ENCODE measurements around the gene CCL15.
"Not testable (repeated sequence)": the region's sequence is repeated elsewhere in the genome, so short reads cannot be mapped to it uniquely, and the experiment has no call there.

CCL15 gene

DNA sequence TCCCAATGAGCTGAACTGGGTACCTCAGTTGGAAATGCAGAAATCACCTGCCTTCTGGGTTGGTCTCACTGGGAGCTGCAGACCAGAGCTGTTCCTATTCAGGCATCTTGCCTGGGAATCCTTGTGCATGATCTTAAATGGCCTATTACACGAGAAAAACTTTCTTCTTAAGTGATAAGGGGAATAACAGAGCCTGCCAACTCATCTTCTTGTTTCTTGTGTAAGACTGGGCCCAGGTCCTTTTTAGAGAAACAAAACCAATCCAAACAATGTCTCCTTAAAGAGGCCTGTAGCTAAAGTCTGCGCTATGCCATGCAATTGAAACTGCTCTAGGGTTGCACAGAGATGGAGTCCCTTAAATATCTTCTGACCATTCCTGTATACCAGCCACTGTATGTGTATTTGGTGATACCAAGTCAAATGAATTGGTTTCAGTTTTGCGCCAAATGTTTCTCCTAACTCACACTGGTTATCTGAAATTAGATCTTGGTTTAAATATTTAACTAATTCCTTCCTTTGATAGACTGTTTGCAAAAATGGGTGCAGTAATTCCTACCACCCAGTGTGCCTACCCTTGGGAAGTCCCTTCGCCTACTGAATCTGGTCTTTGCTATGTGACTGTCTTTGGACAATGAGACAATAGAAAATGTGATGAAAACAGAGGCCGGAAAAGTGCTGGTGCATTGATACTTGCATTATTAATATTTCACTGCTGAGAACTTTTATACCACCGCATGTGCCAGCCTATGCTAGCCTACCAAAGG lies 22.9 kb upstream of the CCL15 start:
- TF ChIP-seq, protein P1, sequence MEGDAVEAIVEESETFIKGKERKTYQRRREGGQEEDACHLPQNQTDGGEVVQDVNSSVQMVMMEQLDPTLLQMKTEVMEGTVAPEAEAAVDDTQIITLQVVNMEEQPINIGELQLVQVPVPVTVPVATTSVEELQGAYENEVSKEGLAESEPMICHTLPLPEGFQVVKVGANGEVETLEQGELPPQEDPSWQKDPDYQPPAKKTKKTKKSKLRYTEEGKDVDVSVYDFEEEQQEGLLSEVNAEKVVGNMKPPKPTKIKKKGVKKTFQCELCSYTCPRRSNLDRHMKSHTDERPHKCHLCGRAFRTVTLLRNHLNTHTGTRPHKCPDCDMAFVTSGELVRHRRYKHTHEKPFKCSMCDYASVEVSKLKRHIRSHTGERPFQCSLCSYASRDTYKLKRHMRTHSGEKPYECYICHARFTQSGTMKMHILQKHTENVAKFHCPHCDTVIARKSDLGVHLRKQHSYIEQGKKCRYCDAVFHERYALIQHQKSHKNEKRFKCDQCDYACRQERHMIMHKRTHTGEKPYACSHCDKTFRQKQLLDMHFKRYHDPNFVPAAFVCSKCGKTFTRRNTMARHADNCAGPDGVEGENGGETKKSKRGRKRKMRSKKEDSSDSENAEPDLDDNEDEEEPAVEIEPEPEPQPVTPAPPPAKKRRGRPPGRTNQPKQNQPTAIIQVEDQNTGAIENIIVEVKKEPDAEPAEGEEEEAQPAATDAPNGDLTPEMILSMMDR (IDR thresholded peaks at IDR 0.05) = no peak
- DNase-seq (ENCODE audit: low spot score) = no peak
- no peak overlapping the region for H3K4me3 ChIP-seq
- H3K27ac ChIP-seq = no peak overlapping the region

- no peak for DNase-seq (ENCODE audit: low spot score)
- TF ChIP-seq, protein P1 (IDR thresholded peaks at IDR 0.05) = no peak
- H3K4me3 ChIP-seq = no peak overlapping the region
- no peak overlapping the region for H3K27ac ChIP-seq
Observed at GRCh38 chr17:36019423-36019822, 18.1 kb upstream of the CCL15 start.

- TF ChIP-seq, protein P1 (IDR thresholded peaks at IDR 0.05) = no peak
- H3K4me3 ChIP-seq = no peak within 1 kb of the TSS
- H3K27ac ChIP-seq = peak within 1 kb of the TSS in 1 of 2 donors; percentile 33
- DNase-seq (ENCODE audit: low spot score) = no peak
Observed at GRCh38 chr17:36017799-36018198, 16.4 kb upstream of the CCL15 start, which contains the start of gene CCL23. Gene CCL23, minus strand, starts transcription at chr17:36017972. Its CDS starts 75 bp downstream, at chr17:36017897.

DNA sequence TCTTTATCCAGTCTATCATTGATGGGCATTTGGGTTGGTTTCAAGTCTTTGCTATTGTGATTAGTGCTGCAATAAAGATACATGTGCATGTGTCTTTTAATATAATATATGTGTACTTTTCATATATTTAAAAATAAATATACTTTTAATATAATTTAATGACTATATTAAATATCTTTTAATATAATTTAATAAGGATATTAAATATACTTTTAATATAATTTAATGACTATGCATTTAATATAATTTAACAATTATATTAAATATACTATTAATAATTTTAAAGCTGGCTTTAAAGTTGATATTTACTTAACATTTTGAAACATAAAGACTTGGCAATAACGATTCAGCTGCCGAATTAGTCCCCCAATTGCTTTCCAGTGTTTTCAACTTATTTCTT lies 15.2 kb upstream of the CCL15 start:
- Histone ChIP-seq H3K4me3 (no peak overlapping the region), H3K27ac (no peak overlapping the region)
- TF ChIP-seq, protein P1 (IDR thresholded peaks at IDR 0.05) = no peak
- no peak for DNase-seq (ENCODE audit: low spot score)

DNA sequence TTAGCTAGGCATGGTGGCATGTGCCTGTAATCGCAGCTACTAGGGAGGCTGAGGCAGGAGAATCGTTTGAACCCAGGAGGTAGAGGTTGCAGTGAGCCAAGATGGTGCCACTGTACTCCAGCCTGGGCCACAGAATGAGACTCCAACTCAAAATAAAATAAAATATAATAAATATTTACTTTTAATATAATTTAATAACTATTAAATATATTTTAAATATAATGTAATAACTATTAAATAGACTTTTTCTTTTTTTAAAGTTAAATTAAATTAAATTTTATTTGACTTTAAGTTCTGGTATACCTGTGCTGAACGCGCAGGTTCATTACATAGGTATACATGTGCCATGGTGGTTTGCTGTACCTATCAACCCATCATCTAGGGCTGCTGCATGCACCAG lies 14.5 kb upstream of the CCL15 start:
- not testable (repeated sequence) for DNase-seq (ENCODE audit: low spot score); H3K27ac ChIP-seq; H3K4me3 ChIP-seq

DNA sequence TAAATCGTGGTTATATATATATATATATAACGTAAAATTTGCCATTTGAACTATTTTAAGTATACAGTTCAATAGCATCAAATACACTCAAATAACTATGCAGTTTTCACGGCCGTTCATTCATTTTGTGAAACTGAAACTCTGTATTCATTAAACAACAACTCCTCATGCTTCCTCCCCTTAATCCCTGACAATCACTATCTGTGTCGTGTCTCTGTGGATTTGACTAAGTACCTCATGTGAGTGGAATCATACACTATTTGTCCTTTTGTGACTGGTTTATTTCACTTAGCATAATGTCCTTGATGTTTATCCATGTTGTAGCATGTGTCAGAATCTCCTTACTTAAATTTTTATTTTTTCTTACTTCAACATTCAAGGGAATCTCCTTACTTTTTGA lies 13.6 kb upstream of the CCL15 start:
- no peak overlapping the region for H3K27ac ChIP-seq
- no peak for DNase-seq (ENCODE audit: low spot score)

DNA sequence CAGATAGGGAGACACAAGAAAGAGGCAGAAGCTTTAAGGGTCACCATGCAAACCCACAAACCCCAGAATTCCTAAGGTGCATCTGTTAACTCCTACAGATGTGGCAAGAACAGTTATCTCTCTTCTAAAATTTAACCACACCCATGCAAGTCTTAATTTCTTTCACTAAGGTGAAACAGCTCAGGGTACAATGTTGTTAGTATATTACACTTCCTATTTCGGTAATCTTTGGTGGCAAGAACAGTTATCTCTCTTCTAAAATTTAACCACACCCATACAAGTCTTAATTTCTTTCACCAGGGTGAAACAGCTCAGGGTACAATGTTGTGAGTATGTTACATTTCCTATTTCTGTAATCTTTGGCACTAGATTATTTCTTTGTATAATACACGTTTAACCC lies 9.8 kb upstream of the CCL15 start:
- TF ChIP-seq, protein P1 (IDR thresholded peaks at IDR 0.05) = no peak
- DNase-seq (ENCODE audit: low spot score) = no peak
- Histone ChIP-seq H3K4me3 (no peak overlapping the region), H3K27ac (no peak overlapping the region)

More for the DNA sequence above, 13.6 kb upstream of the CCL15 start:
- no peak overlapping the region for H3K4me3 ChIP-seq
- TF ChIP-seq, protein P1 (IDR thresholded peaks at IDR 0.05) = no peak
